Tibial nerve (tissue), 4 donors: Measurements from ENCODE around the gene RUNDC1. TPM values are rescaled to one million over a fixed set of nuclear protein-coding genes. Genes with fewer than 3 reads are reported as not detected.

Experiments used
- DNase-seq, 2 donors: peaks; one replicate each; pipeline ENCODE4 v3.0.0-alpha.2; 2019; ENCODE audit warnings: low spot score in 2 of 2
- H3K27ac ChIP-seq, 4 donors: fragments of 200-600 bp; sonication (generic) in 3 of 4; one replicate each; pipeline ENCODE4 v1.5.1; 2017 to 2019; ENCODE audit warnings: mild to moderate bottlenecking in 1 of 4
- H3K27me3 ChIP-seq, 2 donors: fragments of 200-600 bp; sonication (generic) in 1 of 2; one replicate each; pipeline versions ENCODE4 v1.5.1 to v1.6.0; 2017 to 2019
- H3K36me3 ChIP-seq, 3 donors: fragments of 200-600 bp; sonication (generic); one replicate each; pipeline ENCODE4 v1.5.1; 2018 to 2019
- H3K4me1 ChIP-seq, 4 donors: fragments of 200-600 bp; sonication (generic) in 3 of 4; one replicate each; pipeline ENCODE4 v1.5.1; 2017 to 2019
- H3K4me3 ChIP-seq, 4 donors: fragments of 200-600 bp; sonication (generic) in 3 of 4; one replicate each; pipeline ENCODE4 v1.5.1; 2017 to 2019; ENCODE audit warnings: mild to moderate bottlenecking in 1 of 4, moderate library complexity in 1 of 4
- H3K9me3 ChIP-seq, 4 donors: fragments of 200-600 bp; sonication (generic) in 3 of 4; one replicate each; pipeline ENCODE4 v1.5.1; 2017 to 2019
- EP300 ChIP-seq, 2 donors: sonication (generic); formaldehyde crosslinking; IDR thresholded peaks; one replicate each; pipeline ENCODE4 v1.6.1; 2017; ENCODE audit warnings: antibody characterized with exemption in 2 of 2, mild to moderate bottlenecking in 1 of 2
- POLR2A ChIP-seq, 2 donors: fragments of 450-650 bp; IDR thresholded peaks; one replicate each; pipeline ENCODE4 v1.6.1; 2017; ENCODE audit warnings: antibody characterized with exemption in 2 of 2, mild to moderate bottlenecking in 2 of 2, moderate library complexity in 2 of 2
- WGBS, 2 donors: methylation state at CpG; one replicate each; pipeline ENCODE4 v1.1.5; 2018; 5-methylcytosine and 5-hydroxymethylcytosine counted together
- total RNA-seq, 4 donors: library from RNA; depleted of rRNA; stranded (reverse); fragments of >200 nt; gene quantifications; one replicate each; pipeline ENCODE4 v1.1.0, GENCODE V29; 2016
- TF ChIP-seq, protein P1 (sequence below), 5 experiments: fragments of 200-600 bp in 3 of 5; fragments of 450-650 bp in 2 of 5; sonication (generic) in 3 of 5; IDR thresholded peaks; one replicate each; pipeline ENCODE4 v1.5.1; 2016 to 2019; ENCODE audit warnings: antibody characterized with exemption in 5 of 5, mild to moderate bottlenecking in 3 of 5, moderate library complexity in 2 of 5

Gene RUNDC1
- total RNA-seq, 4 donors from 2014 or later, result 10.7 to 15.6 (median 12.9) TPM

DNA sequence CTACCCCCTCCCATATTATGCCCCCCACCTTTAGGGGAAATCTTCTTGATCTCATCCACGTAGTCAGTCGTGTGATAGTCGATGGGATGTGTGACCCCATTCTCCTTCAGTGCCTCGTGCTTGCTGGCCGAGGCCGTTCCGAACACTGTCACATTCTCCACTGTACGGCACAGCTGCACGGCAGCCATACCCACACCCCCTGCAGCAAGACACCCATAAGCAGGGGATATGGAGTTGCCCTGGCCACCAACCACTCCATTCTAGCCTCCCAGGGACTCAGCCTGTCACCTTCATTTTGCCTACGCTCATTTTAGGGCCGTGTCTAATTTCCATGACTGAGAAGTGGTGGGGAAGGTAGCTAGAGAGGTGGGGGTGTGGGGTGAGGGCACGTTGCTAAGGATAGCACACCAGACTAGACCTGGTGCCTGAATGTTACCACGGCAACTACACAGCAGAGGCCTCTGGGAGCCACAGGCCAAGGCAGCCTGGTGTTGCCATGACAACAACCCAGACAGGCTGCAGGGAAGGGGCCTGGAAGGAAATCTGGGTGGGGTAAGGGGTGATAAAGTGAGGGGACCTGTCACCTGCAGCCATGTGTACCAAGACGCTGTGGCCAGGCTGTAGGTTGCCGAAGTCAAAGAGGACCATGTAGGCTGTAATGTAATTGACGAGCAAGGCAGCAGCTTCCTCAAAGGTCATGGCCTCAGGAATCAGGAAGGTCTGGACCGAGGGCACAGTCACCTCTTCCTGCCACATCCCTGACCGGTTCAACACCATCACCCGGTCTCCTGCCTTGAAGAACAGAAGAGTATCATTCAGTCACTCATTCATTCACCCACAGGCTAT lies 37.9 kb downstream of the RUNDC1 start:
- Histone ChIP-seq H3K36me3 (peaks cover 0 to 53% (median 0%) of the 10 kb centered on the region in 3 donors), H3K9me3 (no peaks in the 10 kb centered on the region), H3K4me1 (peaks cover 0 to 80% (median 47%) of the 10 kb centered on the region in 4 donors), H3K4me3 (no peak overlapping the region), H3K27ac (peak overlapping the region in 2 of 4 donors; percentile 94 to 97), H3K27me3 (no peaks in the 10 kb centered on the region)
- WGBS, 2 donors, result 54 to 56% methylated on average over 19 of the region's 19 CpGs
- no peak for DNase-seq
- TF ChIP-seq, protein P1, sequence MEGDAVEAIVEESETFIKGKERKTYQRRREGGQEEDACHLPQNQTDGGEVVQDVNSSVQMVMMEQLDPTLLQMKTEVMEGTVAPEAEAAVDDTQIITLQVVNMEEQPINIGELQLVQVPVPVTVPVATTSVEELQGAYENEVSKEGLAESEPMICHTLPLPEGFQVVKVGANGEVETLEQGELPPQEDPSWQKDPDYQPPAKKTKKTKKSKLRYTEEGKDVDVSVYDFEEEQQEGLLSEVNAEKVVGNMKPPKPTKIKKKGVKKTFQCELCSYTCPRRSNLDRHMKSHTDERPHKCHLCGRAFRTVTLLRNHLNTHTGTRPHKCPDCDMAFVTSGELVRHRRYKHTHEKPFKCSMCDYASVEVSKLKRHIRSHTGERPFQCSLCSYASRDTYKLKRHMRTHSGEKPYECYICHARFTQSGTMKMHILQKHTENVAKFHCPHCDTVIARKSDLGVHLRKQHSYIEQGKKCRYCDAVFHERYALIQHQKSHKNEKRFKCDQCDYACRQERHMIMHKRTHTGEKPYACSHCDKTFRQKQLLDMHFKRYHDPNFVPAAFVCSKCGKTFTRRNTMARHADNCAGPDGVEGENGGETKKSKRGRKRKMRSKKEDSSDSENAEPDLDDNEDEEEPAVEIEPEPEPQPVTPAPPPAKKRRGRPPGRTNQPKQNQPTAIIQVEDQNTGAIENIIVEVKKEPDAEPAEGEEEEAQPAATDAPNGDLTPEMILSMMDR (IDR thresholded peaks at IDR 0.05), result no peak
- TF ChIP-seq POLR2A (IDR thresholded peaks at IDR 0.05) (no peak), EP300 (IDR thresholded peaks at IDR 0.05) (no peak)

DNA sequence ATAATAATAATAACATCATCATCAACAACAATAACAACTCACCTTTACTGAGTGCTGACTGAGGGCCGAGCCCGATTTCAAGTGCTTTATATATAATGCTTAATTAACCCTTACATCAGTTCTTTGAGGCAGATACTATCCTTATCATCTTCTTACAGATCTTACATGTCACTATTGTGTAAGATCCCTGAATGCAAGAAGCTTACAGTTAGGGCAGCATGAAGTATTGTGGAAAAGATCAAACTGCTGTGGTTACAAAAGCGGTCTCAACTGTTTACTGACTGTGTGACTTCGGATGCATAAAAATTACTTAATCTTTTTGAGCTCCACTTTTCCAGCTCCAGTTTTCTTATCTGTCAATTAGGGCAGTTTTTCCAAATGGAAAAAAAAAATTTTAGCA lies 38.6 kb downstream of the RUNDC1 start:
- WGBS, 2 donors, result 41 to 45% methylated on average over 4 of the region's 4 CpGs
- Histone ChIP-seq H3K4me3 (no peak overlapping the region), H3K27me3 (no peaks in the 10 kb centered on the region), H3K4me1 (peaks cover 0 to 73% (median 46%) of the 10 kb centered on the region in 4 donors), H3K9me3 (no peaks in the 10 kb centered on the region), H3K36me3 (peaks cover 0 to 46% (median 0%) of the 10 kb centered on the region in 3 donors), H3K27ac (peak overlapping the region in 3 of 4 donors; percentile 90 to 97 (median 94))
- no peak for DNase-seq
- TF ChIP-seq, protein P1 (IDR thresholded peaks at IDR 0.05), result no peak
- TF ChIP-seq EP300 (IDR thresholded peaks at IDR 0.05) (no peak), POLR2A (IDR thresholded peaks at IDR 0.05) (no peak)

DNA sequence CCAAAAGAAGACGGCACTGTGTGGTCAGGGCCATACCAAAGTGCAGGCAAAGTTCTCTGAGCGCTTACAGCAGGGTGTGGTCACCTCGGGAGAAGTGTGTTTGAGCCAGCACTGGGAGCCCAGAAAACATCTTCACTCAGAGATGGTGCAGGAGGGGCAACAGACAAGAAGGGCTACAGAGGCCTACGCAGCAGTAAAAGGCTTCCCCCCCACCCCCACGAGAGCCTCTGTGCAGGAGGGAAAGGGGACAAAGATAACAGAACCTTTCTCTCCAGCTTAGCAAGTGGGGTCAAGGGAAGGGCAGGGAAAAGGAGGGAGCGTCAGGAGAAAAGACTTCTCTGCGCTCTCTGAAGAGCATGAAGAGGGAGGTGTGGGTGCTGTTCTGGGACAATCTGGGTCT lies 39.1 kb downstream of the RUNDC1 start:
- Histone ChIP-seq H3K36me3 (peaks cover 0 to 41% (median 0%) of the 10 kb centered on the region in 3 donors), H3K27me3 (no peaks in the 10 kb centered on the region), H3K4me3 (peak overlapping the region in 2 of 4 donors; percentile 68 to 98), H3K9me3 (no peaks in the 10 kb centered on the region), H3K4me1 (peaks cover 0 to 73% (median 43%) of the 10 kb centered on the region in 4 donors), H3K27ac (peak overlapping the region in 3 of 4 donors; percentile 90 to 97 (median 94))
- TF ChIP-seq POLR2A (IDR thresholded peaks at IDR 0.05), result no peak
- TF ChIP-seq EP300 (IDR thresholded peaks at IDR 0.05), result no peak
- TF ChIP-seq, protein P1 (IDR thresholded peaks at IDR 0.05), result no peak
- 15 to 17% methylated on average over 7 of the region's 7 CpGs for WGBS, 2 donors
- DNase-seq, result no peak

DNA sequence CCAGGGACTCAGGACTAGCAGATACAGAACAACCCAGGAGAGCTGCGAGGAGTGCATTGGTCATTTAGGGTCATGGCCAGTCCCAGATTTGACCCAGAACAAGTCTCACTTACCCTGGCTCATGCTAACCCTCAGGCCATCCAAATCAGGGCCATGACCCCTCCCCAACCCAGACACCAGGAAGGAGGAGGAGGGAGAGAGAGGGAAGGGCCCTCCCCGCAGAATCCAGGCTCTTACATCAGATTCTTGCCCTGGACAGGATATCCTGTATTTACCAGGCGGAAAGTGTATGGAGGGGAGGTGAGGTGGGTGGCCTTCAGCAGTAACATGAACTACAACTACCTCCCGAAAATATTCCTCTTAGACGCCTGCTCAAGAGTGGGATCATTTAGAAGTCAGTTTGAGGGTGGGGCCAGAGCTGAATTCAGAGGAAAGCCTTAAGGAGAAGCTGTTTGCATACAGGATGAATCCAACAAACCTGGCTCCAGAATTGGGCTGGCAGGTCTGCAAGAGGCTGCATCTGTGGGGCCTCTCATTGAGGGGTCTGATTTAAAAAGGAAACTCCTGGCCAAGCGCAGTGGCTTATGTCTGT lies 39.8 kb downstream of the RUNDC1 start:
- no peak for DNase-seq
- Histone ChIP-seq H3K36me3 (peaks cover 0 to 34% (median 0%) of the 10 kb centered on the region in 3 donors), H3K27me3 (no peaks in the 10 kb centered on the region), H3K4me3 (peak overlapping the region in 2 of 4 donors; percentile 68 to 98), H3K4me1 (peaks cover 0 to 70% (median 38%) of the 10 kb centered on the region in 4 donors), H3K9me3 (no peaks in the 10 kb centered on the region), H3K27ac (peak overlapping the region; percentile 43 to 97 (median 92))
- TF ChIP-seq EP300 (IDR thresholded peaks at IDR 0.05) (peak in 1 of 2 donors; percentile 16), POLR2A (IDR thresholded peaks at IDR 0.05) (no peak)
- TF ChIP-seq, protein P1 (IDR thresholded peaks at IDR 0.05), result no peak
- WGBS, 2 donors, result 48 to 49% methylated on average over 6 of the region's 6 CpGs
